ENCODE measurements around the gene TCF12.

DNA sequence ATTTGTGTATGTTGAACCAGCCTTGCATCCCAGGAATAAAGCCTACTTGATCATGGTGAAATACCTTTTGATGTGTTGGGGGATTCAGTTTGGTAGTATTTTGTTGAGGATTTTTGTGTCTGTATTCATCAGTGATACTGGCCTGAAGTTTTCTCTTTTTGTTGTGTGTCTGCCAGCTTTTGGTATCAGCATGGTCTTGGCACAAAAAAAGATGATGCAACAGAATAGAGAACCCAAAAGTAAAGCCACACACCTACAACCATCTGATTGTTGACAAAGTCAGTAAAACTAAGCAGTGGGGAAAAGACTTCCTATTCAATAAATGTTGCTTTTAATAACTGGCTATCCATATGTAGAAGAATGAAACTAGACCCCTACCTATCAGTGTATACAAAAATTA is 77.6 kb downstream of the TCF12 start:
- TF ChIP-seq, protein P1, sequence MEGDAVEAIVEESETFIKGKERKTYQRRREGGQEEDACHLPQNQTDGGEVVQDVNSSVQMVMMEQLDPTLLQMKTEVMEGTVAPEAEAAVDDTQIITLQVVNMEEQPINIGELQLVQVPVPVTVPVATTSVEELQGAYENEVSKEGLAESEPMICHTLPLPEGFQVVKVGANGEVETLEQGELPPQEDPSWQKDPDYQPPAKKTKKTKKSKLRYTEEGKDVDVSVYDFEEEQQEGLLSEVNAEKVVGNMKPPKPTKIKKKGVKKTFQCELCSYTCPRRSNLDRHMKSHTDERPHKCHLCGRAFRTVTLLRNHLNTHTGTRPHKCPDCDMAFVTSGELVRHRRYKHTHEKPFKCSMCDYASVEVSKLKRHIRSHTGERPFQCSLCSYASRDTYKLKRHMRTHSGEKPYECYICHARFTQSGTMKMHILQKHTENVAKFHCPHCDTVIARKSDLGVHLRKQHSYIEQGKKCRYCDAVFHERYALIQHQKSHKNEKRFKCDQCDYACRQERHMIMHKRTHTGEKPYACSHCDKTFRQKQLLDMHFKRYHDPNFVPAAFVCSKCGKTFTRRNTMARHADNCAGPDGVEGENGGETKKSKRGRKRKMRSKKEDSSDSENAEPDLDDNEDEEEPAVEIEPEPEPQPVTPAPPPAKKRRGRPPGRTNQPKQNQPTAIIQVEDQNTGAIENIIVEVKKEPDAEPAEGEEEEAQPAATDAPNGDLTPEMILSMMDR (IDR thresholded peaks at IDR 0.05): no peak
- no peak for TF ChIP-seq EZH2phosphoT487 (IDR thresholded peaks at IDR 0.05)
